PC-3 (cell line): Measurements from ENCODE around the gene HIPK2. TPM values are rescaled to one million over a fixed set of nuclear protein-coding genes. Genes with fewer than 3 reads are reported as not detected.

ENCODE experiments used
- ATAC-seq: fragments of 200-7000 bp; cut with Tn5 transposase; 2 replicates; pipeline ENCODE4 v1.9.1; 2020; ENCODE audit warnings: mild to moderate bottlenecking, moderate library complexity
- BruUV-seq: library from RNA; stranded (reverse); fragments of 400-500 nt; replicated peaks from 2 replicates; lab custom pipeline; 2021; lab: Mats Ljungman, UMichigan
- CTCF ChIA-PET: fragments of 300-600 bp; sonication (Branson Sonifier 250); formaldehyde crosslinking; loops from one replicate; lab custom pipeline; 2022; ENCODE audit warnings: antibody characterized with exemption; lab: Charles Lee
- POLR2A ChIA-PET: fragments of 300-600 bp; sonication (Branson Sonifier 250); formaldehyde crosslinking; loops from one replicate; lab custom pipeline; 2022; ENCODE audit warnings: antibody characterized with exemption; ENCODE audit not compliant: unreplicated experiment; lab: Charles Lee
- DNase-seq: peaks from one replicate; pipeline ENCODE4 v3.0.0-alpha.2; 2015
- H2AFZ ChIP-seq: fragments of 300-600 bp; sonication (generic); 2 replicates; pipeline ENCODE4 v1.6.0; 2016; ENCODE audit warnings: antibody characterized with exemption, low read length
- H3F3A ChIP-seq: fragments of 300-600 bp; sonication (generic); one replicate; pipeline ENCODE4 v1.6.0; 2017; ENCODE audit warnings: antibody characterized with exemption, low read length, control low read depth, mild to moderate bottlenecking; ENCODE audit not compliant: unreplicated experiment
- H3K27ac ChIP-seq: fragments of 300-600 bp; sonication (generic); 2 replicates; pipeline ENCODE4 v1.5.1; 2016; ENCODE audit warnings: mild to moderate bottlenecking, low read length
- H3K27me3 ChIP-seq: fragments of 300-600 bp; sonication (generic); 2 replicates; pipeline ENCODE4 v1.6.1; 2016; ENCODE audit warnings: low read length, mixed read lengths
- H3K36me3 ChIP-seq: fragments of 300-600 bp; sonication (generic); 2 replicates; pipeline ENCODE4 v1.6.1; 2016; ENCODE audit warnings: low read depth, mixed run types, low read length, mixed read lengths
- H3K4me1 ChIP-seq: fragments of 300-600 bp; sonication (generic); 2 replicates; pipeline ENCODE4 v1.5.1; 2016; ENCODE audit warnings: low read length; ENCODE audit not compliant: insufficient read depth
- H3K4me2 ChIP-seq: fragments of 300-600 bp; sonication (generic); 2 replicates; pipeline ENCODE4 v1.6.0; 2016; ENCODE audit warnings: low read length
- H3K4me3 ChIP-seq: fragments of 300-600 bp; sonication (generic); 2 replicates; pipeline ENCODE4 v1.5.1; 2016; ENCODE audit warnings: mild to moderate bottlenecking, low read length, mixed read lengths
- H3K79me2 ChIP-seq: fragments of 300-600 bp; sonication (generic); 2 replicates; pipeline ENCODE4 v1.6.1; 2017; ENCODE audit warnings: low read length, mixed read lengths
- H3K9ac ChIP-seq: fragments of 300-600 bp; sonication (generic); 2 replicates; pipeline ENCODE4 v1.6.0; 2016; ENCODE audit warnings: mild to moderate bottlenecking, low read length
- H3K9me2 ChIP-seq: fragments of 300-600 bp; sonication (generic); replicated peaks from 2 replicates; pipeline ENCODE4 v1.6.1; 2016; ENCODE audit warnings: mixed run types, low read length, mixed read lengths
- H3K9me3 ChIP-seq: fragments of 300-600 bp; sonication (generic); 2 replicates; pipeline ENCODE4 v1.6.1; 2016; ENCODE audit warnings: low read length, mixed read lengths
- H4K20me1 ChIP-seq: fragments of 300-600 bp; sonication (generic); 2 replicates; pipeline ENCODE4 v1.6.1; 2016; ENCODE audit warnings: low read length, mixed read lengths
- EZH2 ChIP-seq: fragments of 300-600 bp; sonication (generic); IDR thresholded peaks from one replicate; pipeline ENCODE4 v1.6.1; 2017; ENCODE audit warnings: antibody characterized with exemption, mild to moderate bottlenecking, low read length; ENCODE audit not compliant: unreplicated experiment
- EZH2phosphoT487 ChIP-seq: fragments of 300-600 bp; sonication (generic); IDR thresholded peaks from 2 replicates; pipeline ENCODE4 v1.6.1; 2018; ENCODE audit warnings: mild to moderate bottlenecking, antibody characterized with exemption, low read length, borderline replicate concordance
- intact Hi-C: fragments of 100-400 bp; cut with micrococcal nuclease; formaldehyde crosslinking; loops from 2 replicates; pipeline ENCODE4 v1.9.0; 2023
- total RNA-seq: library from RNA; depleted of rRNA; stranded (reverse); fragments of >200 nt; gene quantifications from 2 replicates; pipeline ENCODE4 v1.2.3, GENCODE V29; 2014
- TF ChIP-seq, protein P1 (sequence below): fragments of 300-600 bp; sonication (generic); conservative IDR thresholded peaks from 2 replicates; pipeline ENCODE4 v1.5.1; 2017; ENCODE audit warnings: antibody characterized with exemption, low read depth, mild to moderate bottlenecking, low read length

The HIPK2 gene
- total RNA-seq, 1 experiment from 2014 or later: 38.1 TPM

DNA sequence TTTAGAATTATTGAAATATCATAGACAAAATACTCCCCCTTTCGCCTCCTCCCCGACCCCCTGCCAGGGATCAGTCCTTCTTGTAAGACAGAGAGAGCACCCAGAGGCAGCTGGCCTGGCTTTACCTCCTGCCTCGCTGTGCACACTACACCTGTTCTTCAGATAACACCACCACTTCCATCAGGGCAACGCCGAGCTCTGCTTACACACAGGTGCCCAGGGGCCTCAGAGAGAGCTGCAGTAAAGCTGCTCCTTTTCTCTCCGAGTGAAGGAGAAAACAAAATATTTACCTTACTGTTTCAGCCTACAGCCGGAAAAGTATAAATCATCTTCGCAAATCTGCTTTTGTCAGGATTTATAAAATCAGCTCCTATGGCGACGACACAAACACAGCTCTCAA lies 80.7 kb downstream of the HIPK2 start:
- intact Hi-C loops: no loop called here
- no peak for ATAC-seq
- Histone ChIP-seq H3K4me2 (no peak overlapping the region), H3K9ac (no peak overlapping the region), H3K79me2 (peaks cover 98% of the 10 kb centered on the region), H3K9me2 (no peaks in the 10 kb centered on the region), H3K4me3 (no peak overlapping the region), H3K27me3 (no peaks in the 10 kb centered on the region), H3F3A (no peaks in the 10 kb centered on the region), H3K36me3 (peaks cover 61% of the 10 kb centered on the region), H3K27ac (no peak overlapping the region), H3K9me3 (no peaks in the 10 kb centered on the region), H3K4me1 (no peaks in the 10 kb centered on the region; the same call in 1 of the 2 replicates), H4K20me1 (0 out of 2 replicates have a peak, but pooled peaks cover 3% of the 10 kb centered on the region), H2AFZ (no peak overlapping the region)
- CTCF ChIA-PET: no interaction called here
- POLR2A ChIA-PET: no interaction called here
- no peak for TF ChIP-seq EZH2phosphoT487
- TF ChIP-seq, protein P1, sequence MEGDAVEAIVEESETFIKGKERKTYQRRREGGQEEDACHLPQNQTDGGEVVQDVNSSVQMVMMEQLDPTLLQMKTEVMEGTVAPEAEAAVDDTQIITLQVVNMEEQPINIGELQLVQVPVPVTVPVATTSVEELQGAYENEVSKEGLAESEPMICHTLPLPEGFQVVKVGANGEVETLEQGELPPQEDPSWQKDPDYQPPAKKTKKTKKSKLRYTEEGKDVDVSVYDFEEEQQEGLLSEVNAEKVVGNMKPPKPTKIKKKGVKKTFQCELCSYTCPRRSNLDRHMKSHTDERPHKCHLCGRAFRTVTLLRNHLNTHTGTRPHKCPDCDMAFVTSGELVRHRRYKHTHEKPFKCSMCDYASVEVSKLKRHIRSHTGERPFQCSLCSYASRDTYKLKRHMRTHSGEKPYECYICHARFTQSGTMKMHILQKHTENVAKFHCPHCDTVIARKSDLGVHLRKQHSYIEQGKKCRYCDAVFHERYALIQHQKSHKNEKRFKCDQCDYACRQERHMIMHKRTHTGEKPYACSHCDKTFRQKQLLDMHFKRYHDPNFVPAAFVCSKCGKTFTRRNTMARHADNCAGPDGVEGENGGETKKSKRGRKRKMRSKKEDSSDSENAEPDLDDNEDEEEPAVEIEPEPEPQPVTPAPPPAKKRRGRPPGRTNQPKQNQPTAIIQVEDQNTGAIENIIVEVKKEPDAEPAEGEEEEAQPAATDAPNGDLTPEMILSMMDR: no peak
- TF ChIP-seq EZH2: no peak
- DNase-seq: no peak
- no TSS peak for BruUV-seq

DNA sequence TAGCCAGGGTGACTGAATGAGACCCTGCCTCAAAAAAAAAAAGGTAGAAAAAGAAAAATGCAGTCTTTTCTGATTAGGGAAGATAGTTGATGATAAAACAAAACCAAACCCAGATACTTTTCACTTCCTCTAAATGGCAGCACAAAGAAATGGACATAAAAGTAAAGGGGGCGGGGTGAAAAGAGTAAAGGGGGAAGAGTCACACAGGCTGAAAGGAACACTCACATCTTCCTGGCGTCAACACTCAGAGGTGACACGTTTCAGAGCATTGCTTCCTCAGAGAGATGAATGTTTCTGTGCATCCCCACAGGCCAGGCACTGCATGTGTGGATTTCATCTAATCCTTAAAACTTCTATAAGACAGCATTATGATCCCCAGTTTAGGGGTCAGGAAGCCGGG lies 81.2 kb downstream of the HIPK2 start:
- DNase-seq (no peak), ATAC-seq (no peak)
- Histone ChIP-seq H3K4me1 (no peaks in the 10 kb centered on the region; the same call in 1 of the 2 replicates), H4K20me1 (0 out of 2 replicates have a peak, but pooled peaks cover 3% of the 10 kb centered on the region), H3K27me3 (no peaks in the 10 kb centered on the region), H3K9ac (no peak overlapping the region), H3K9me2 (no peaks in the 10 kb centered on the region), H3K27ac (no peak overlapping the region), H3K4me3 (no peak overlapping the region), H2AFZ (no peak overlapping the region), H3K79me2 (peaks cover 98% of the 10 kb centered on the region), H3F3A (no peaks in the 10 kb centered on the region), H3K4me2 (no peak overlapping the region), H3K9me3 (no peaks in the 10 kb centered on the region), H3K36me3 (peaks cover 61% of the 10 kb centered on the region)
- TF ChIP-seq EZH2 (no peak), EZH2phosphoT487 (no peak)
- TF ChIP-seq, protein P1: no peak
- ChIA-PET POLR2A (no interaction called here), CTCF (no interaction called here)
- no TSS peak for BruUV-seq
- intact Hi-C loops: no loop called here

DNA sequence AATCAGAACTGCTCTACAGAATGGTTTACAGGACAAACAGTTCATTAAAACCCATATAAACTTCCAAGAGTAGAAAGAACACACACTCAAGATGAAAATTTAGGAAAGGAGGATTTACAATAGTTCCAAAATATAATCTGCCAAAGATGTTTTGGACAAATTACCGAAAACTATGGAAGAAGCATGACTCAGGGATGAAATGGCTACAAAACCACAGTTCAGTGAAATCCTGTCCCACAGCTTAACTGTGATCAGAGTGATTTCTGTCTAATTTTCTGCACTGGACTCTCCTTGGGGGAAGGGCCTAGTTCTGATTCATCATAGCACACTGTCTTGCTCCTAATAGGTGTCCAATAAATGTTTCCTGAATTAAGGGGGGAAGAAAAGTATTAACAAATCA lies 82.2 kb downstream of the HIPK2 start:
- Histone ChIP-seq H3K27me3 (no peaks in the 10 kb centered on the region), H3K9ac (no peak overlapping the region), H3K9me3 (no peaks in the 10 kb centered on the region), H3K4me3 (no peak overlapping the region), H3K27ac (no peak overlapping the region), H3F3A (no peaks in the 10 kb centered on the region), H3K36me3 (peaks cover 63% of the 10 kb centered on the region), H3K79me2 (peaks cover 98% of the 10 kb centered on the region), H3K4me2 (no peak overlapping the region), H3K9me2 (no peaks in the 10 kb centered on the region), H2AFZ (no peak overlapping the region), H3K4me1 (no peaks in the 10 kb centered on the region; the same call in 1 of the 2 replicates), H4K20me1 (0 out of 2 replicates have a peak, but pooled peaks cover 3% of the 10 kb centered on the region)
- TF ChIP-seq EZH2phosphoT487 (no peak), EZH2 (no peak)
- TF ChIP-seq, protein P1: no peak
- DNase-seq: no peak
- intact Hi-C loops: no loop called here
- no TSS peak for BruUV-seq
- no peak for ATAC-seq
- ChIA-PET CTCF (no interaction called here), POLR2A (no interaction called here)
